Measurements from ENCODE around the gene VPS51. TPM values are rescaled to one million over a fixed set of nuclear protein-coding genes. Genes with fewer than 3 reads are reported as not detected.

Gene VPS51
- total and polyA plus RNA-seq, 10 of the 15 experiments (the other 5 are each of a cell fraction or from before 2014, with no cell fraction given): 1.5 to 279 (median 53.2) TPM

DNA sequence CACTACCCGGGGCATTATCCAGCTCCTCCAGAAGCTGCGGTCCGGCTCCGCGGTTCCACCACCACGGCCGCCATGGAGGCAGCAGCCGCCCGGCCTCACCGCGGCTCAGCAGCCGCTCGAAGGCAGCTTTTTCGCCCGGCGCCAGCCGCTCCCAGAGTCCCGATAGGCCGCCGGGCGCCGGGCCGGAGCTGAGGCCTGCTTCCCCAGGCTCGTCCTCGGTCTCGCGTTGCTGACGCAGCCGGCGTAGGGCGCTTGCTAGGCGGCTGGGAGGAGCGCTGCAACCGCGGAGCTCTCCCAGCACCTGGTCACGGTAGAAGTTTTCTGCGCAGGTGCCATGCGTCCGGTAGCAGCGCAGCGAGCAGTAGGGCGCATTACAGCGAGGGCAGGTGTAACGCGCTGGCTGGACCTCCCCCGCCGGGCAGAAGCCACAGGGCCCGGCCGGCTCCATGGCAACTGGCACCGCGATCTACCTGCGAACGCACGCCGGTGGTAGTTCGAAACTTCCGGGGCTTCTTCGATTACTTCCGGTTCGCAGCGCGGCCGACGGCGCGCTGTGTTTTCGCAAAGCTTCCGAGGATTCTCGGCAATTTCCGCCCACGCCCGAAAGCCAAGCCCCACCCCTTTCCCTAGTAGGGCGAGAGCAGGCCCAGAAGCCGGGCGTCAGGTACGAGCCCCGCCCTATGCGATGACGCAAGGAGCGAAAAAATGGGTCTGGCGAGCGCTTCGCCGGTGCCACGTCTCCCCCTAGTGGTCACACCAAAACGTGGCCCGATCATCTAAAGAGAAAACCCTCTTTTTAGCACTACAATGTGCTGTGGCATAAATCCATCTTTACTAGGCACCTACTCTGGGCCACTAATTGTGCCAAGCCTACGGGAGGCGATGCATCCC, 21.4 kb downstream of the VPS51 start, which contains the start of gene ZNHIT2 (continued):
- TF ChIP-seq, protein P1, sequence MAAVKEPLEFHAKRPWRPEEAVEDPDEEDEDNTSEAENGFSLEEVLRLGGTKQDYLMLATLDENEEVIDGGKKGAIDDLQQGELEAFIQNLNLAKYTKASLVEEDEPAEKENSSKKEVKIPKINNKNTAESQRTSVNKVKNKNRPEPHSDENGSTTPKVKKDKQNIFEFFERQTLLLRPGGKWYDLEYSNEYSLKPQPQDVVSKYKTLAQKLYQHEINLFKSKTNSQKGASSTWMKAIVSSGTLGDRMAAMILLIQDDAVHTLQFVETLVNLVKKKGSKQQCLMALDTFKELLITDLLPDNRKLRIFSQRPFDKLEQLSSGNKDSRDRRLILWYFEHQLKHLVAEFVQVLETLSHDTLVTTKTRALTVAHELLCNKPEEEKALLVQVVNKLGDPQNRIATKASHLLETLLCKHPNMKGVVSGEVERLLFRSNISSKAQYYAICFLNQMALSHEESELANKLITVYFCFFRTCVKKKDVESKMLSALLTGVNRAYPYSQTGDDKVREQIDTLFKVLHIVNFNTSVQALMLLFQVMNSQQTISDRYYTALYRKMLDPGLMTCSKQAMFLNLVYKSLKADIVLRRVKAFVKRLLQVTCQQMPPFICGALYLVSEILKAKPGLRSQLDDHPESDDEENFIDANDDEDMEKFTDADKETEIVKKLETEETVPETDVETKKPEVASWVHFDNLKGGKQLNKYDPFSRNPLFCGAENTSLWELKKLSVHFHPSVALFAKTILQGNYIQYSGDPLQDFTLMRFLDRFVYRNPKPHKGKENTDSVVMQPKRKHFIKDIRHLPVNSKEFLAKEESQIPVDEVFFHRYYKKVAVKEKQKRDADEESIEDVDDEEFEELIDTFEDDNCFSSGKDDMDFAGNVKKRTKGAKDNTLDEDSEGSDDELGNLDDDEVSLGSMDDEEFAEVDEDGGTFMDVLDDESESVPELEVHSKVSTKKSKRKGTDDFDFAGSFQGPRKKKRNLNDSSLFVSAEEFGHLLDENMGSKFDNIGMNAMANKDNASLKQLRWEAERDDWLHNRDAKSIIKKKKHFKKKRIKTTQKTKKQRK (IDR thresholded peaks at IDR 0.05; ENCODE audit: low read depth, low read length): no peak
- TF ChIP-seq IRF4 (IDR thresholded peaks at IDR 0.05; ENCODE audit: low read depth, low read length) (0 out of 2 replicates have a peak, but pooled peaks have one; percentile 40), ASH2L (IDR thresholded peaks at IDR 0.05; ENCODE audit: borderline replicate concordance, low read depth) (no peak), RUNX3 (IDR thresholded peaks at IDR 0.05; ENCODE audit: low read length) (peak; percentile 45), POLR2A (IDR thresholded peaks at IDR 0.05; ENCODE audit: low read depth, low read length) (peak; percentile 95), SIX5 (IDR thresholded peaks at IDR 0.05; ENCODE audit: low read depth, low read length, severe bottlenecking) (peak; percentile 60), ZNF622 (IDR thresholded peaks at IDR 0.05) (no peak), GATAD2B (conservative IDR thresholded peaks at IDR 0.05; ENCODE audit: low read depth) (peak; percentile 59), WRNIP1 (IDR thresholded peaks at IDR 0.05; ENCODE audit: borderline replicate concordance, low read depth, low read length) (no peak), RAD51 (IDR thresholded peaks at IDR 0.05) (no peak), MYC (IDR thresholded peaks at IDR 0.05; ENCODE audit: insufficient read depth, insufficient read length, insufficient replicate concordance, low read length, severe bottlenecking) (peak; percentile 33), SMAD1 (IDR thresholded peaks at IDR 0.05; ENCODE audit: low read depth, partially characterized antibody) (no peak), CHD4 (IDR thresholded peaks at IDR 0.05) (no peak), KDM1A (IDR thresholded peaks at IDR 0.05; ENCODE audit: borderline replicate concordance) (no peak), CHD1 (IDR thresholded peaks at IDR 0.05; ENCODE audit: low read depth, low read length) (peak; percentile 75; the same call in 1 of the 2 replicates), ESRRA (IDR thresholded peaks at IDR 0.05; ENCODE audit: low read length) (no peak), RB1 (IDR thresholded peaks at IDR 0.05; ENCODE audit: borderline replicate concordance) (0 out of 2 replicates have a peak, but pooled peaks have one; percentile 66), CREB1 (IDR thresholded peaks at IDR 0.05; ENCODE audit: low read depth) (peak; percentile 95)
- TF ChIP-seq, protein P2, sequence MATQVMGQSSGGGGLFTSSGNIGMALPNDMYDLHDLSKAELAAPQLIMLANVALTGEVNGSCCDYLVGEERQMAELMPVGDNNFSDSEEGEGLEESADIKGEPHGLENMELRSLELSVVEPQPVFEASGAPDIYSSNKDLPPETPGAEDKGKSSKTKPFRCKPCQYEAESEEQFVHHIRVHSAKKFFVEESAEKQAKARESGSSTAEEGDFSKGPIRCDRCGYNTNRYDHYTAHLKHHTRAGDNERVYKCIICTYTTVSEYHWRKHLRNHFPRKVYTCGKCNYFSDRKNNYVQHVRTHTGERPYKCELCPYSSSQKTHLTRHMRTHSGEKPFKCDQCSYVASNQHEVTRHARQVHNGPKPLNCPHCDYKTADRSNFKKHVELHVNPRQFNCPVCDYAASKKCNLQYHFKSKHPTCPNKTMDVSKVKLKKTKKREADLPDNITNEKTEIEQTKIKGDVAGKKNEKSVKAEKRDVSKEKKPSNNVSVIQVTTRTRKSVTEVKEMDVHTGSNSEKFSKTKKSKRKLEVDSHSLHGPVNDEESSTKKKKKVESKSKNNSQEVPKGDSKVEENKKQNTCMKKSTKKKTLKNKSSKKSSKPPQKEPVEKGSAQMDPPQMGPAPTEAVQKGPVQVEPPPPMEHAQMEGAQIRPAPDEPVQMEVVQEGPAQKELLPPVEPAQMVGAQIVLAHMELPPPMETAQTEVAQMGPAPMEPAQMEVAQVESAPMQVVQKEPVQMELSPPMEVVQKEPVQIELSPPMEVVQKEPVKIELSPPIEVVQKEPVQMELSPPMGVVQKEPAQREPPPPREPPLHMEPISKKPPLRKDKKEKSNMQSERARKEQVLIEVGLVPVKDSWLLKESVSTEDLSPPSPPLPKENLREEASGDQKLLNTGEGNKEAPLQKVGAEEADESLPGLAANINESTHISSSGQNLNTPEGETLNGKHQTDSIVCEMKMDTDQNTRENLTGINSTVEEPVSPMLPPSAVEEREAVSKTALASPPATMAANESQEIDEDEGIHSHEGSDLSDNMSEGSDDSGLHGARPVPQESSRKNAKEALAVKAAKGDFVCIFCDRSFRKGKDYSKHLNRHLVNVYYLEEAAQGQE (IDR thresholded peaks at IDR 0.05; ENCODE audit: low read depth, low read length): no peak
- TF ChIP-seq, protein P3, sequence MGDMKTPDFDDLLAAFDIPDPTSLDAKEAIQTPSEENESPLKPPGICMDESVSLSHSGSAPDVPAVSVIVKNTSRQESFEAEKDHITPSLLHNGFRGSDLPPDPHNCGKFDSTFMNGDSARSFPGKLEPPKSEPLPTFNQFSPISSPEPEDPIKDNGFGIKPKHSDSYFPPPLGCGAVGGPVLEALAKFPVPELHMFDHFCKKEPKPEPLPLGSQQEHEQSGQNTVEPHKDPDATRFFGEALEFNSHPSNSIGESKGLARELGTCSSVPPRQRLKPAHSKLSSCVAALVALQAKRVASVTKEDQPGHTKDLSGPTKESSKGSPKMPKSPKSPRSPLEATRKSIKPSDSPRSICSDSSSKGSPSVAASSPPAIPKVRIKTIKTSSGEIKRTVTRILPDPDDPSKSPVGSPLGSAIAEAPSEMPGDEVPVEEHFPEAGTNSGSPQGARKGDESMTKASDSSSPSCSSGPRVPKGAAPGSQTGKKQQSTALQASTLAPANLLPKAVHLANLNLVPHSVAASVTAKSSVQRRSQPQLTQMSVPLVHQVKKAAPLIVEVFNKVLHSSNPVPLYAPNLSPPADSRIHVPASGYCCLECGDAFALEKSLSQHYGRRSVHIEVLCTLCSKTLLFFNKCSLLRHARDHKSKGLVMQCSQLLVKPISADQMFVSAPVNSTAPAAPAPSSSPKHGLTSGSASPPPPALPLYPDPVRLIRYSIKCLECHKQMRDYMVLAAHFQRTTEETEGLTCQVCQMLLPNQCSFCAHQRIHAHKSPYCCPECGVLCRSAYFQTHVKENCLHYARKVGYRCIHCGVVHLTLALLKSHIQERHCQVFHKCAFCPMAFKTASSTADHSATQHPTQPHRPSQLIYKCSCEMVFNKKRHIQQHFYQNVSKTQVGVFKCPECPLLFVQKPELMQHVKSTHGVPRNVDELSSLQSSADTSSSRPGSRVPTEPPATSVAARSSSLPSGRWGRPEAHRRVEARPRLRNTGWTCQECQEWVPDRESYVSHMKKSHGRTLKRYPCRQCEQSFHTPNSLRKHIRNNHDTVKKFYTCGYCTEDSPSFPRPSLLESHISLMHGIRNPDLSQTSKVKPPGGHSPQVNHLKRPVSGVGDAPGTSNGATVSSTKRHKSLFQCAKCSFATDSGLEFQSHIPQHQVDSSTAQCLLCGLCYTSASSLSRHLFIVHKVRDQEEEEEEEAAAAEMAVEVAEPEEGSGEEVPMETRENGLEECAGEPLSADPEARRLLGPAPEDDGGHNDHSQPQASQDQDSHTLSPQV (IDR thresholded peaks at IDR 0.05): no peak

All from GM12878 (cell line).